ENCODE measurements around the gene TMEM123.
A peak's percentile ranks its signal among the peaks of the same experiment; 100 is the strongest.

Gene TMEM123

GRCh38 chr11:102452461-102453301, at the start of gene TMEM123:
Gene TMEM123 (minus strand): TSS chr11:102452765. CDS start chr11:102452623, 142 bp downstream.
- peak; percentile 79 for DNase-seq

GRCh38 chr11:102500829-102501228, 48.3 kb upstream of the TMEM123 start:
- no peak for DNase-seq

- DNase-seq: no peak
Measured at GRCh38 chr11:102499931-102500330, 47.4 kb upstream of the TMEM123 start.

GRCh38 chr11:102499151-102499550, 46.6 kb upstream of the TMEM123 start:
- DNase-seq: no peak

- no peak for DNase-seq
Measured at GRCh38 chr11:102497061-102497460, 44.5 kb upstream of the TMEM123 start.

- DNase-seq: peak; percentile 83
Measured at GRCh38 chr11:102495161-102496042, 42.8 kb upstream of the TMEM123 start.

GRCh38 chr11:102494216-102494615, 41.7 kb upstream of the TMEM123 start:
- no peak for DNase-seq

GRCh38 chr11:102493524-102493923, 41.0 kb upstream of the TMEM123 start:
- DNase-seq: no peak

- DNase-seq: no peak
Measured at GRCh38 chr11:102491969-102492368, 39.4 kb upstream of the TMEM123 start.

- no peak for DNase-seq
Measured at GRCh38 chr11:102489186-102490145, 36.9 kb upstream of the TMEM123 start.

- DNase-seq: no peak
Measured at GRCh38 chr11:102488208-102488607, 35.6 kb upstream of the TMEM123 start.

- DNase-seq: no peak
Measured at GRCh38 chr11:102487214-102487613, 34.6 kb upstream of the TMEM123 start.

GRCh38 chr11:102486584-102486983, 34.0 kb upstream of the TMEM123 start:
- no peak for DNase-seq

- DNase-seq: no peak
Measured at GRCh38 chr11:102485095-102485722, 32.6 kb upstream of the TMEM123 start.

GRCh38 chr11:102482433-102482832, 29.9 kb upstream of the TMEM123 start:
- no peak for DNase-seq

- no peak for DNase-seq
Measured at GRCh38 chr11:102479733-102480132, 27.2 kb upstream of the TMEM123 start.

GRCh38 chr11:102478673-102479299, 26.2 kb upstream of the TMEM123 start:
- no peak for DNase-seq

GRCh38 chr11:102476812-102477211, 24.2 kb upstream of the TMEM123 start:
- DNase-seq: peak; percentile 4

- DNase-seq: no peak
Measured at GRCh38 chr11:102476069-102476468, 23.5 kb upstream of the TMEM123 start.

- no peak for DNase-seq
Measured at GRCh38 chr11:102473543-102473942, 21.0 kb upstream of the TMEM123 start.

GRCh38 chr11:102472127-102472526, 19.6 kb upstream of the TMEM123 start:
- DNase-seq: no peak

GRCh38 chr11:102471474-102471873, 18.9 kb upstream of the TMEM123 start:
- no peak for DNase-seq
